Spleen (tissue), 7 donors: ENCODE results near the gene THAP4.

Experiments used
- CTCF ChIP-seq, 11 experiments: fragments of 200-600 bp in 7 of 11; fragments of 450-650 bp in 4 of 11; sonication (generic) in 4 of 11; IDR thresholded peaks in 8 of 11; conservative IDR thresholded peaks in 3 of 11; 1 replicate in 7 of 11; 2 replicates in 4 of 11; pipeline versions ENCODE4 v1.4.0 to v1.8.0; 2016 to 2021; ENCODE audit warnings: antibody characterized with exemption in 11 of 11, inconsistent platforms in 4 of 11, mild to moderate bottlenecking in 1 of 11
- POLR2A ChIP-seq, 3 donors: fragments of 450-650 bp; IDR thresholded peaks; one replicate each; pipeline ENCODE4 v1.5.1; 2017; ENCODE audit warnings: antibody characterized with exemption in 3 of 3, mild to moderate bottlenecking in 1 of 3
- POLR2AphosphoS5 ChIP-seq, 3 donors: sonication (generic); formaldehyde crosslinking; IDR thresholded peaks; one replicate each; pipeline ENCODE4 v1.5.1; 2017; ENCODE audit warnings: antibody characterized with exemption in 3 of 3
- donor health status: DM: no; HTN: no; CAD: no; lungs with moderate emphysema.
- donor health status: DM: no; HTN: no; CAD: no.
- donor health status: DM: no; HTN: no; CAD: no.

GRCh38 chr2:241540771-241541561 lies 96.0 kb downstream of the THAP4 start:
- TF ChIP-seq CTCF (IDR thresholded peaks at IDR 0.05 in 8 of 11, conservative IDR thresholded peaks at IDR 0.05 in 3 of 11) (no peak), POLR2A (IDR thresholded peaks at IDR 0.05) (no peak), POLR2AphosphoS5 (IDR thresholded peaks at IDR 0.05) (no peak)
